SU-DHL-6 (cell line): ENCODE data around the gene TTYH1.

Experiments used
- H2AFZ ChIP-seq: fragments of 200-600 bp; sonication (generic); 2 replicates; pipeline ENCODE4 v1.6.1; 2014; ENCODE audit warnings: low read depth, mild to moderate bottlenecking, moderate library complexity, mixed read lengths, antibody characterized with exemption, low read length; ENCODE audit not compliant: severe bottlenecking
- H3F3A ChIP-seq: fragments of 200-600 bp; shearing (Covaris generic); 2 replicates; pipeline ENCODE4 v1.6.0; 2016; ENCODE audit warnings: antibody characterized with exemption, mild to moderate bottlenecking; ENCODE audit not compliant: insufficient read depth
- H3K27ac ChIP-seq: fragments of 200-600 bp; sonication (generic); 2 replicates; pipeline ENCODE4 v1.5.1; 2016; ENCODE audit warnings: low read depth, mild to moderate bottlenecking, low read length, moderate library complexity, mixed read lengths
- H3K27me3 ChIP-seq: fragments of 200-600 bp; sonication (generic), shearing (Covaris generic); 2 replicates; pipeline ENCODE4 v1.6.0; 2014; ENCODE audit warnings: mild to moderate bottlenecking, low read length
- H3K36me3 ChIP-seq: fragments of 200-600 bp; sonication (generic); 2 replicates; pipeline ENCODE4 v1.6.1; 2014; ENCODE audit warnings: mild to moderate bottlenecking, low read length, mixed read lengths
- H3K4me2 ChIP-seq: fragments of 300-600, 200-600 bp; shearing (Covaris generic), sonication (generic); 2 replicates; pipeline ENCODE4 v1.6.0; 2014; ENCODE audit warnings: low read length, low read depth, mild to moderate bottlenecking; ENCODE audit not compliant: poor library complexity, severe bottlenecking
- H3K4me3 ChIP-seq: fragments of 200-600 bp; sonication (generic); 2 replicates; pipeline ENCODE4 v1.5.1; 2014; ENCODE audit warnings: antibody characterized with exemption, low read length, mild to moderate bottlenecking, mixed read lengths; ENCODE audit not compliant: insufficient read depth, poor library complexity, severe bottlenecking
- H3K79me2 ChIP-seq: fragments of 200-600 bp; sonication (generic); 2 replicates; pipeline ENCODE4 v1.6.1; 2014; ENCODE audit warnings: mild to moderate bottlenecking, low read length, moderate library complexity; ENCODE audit not compliant: insufficient read depth
- H3K9ac ChIP-seq: fragments of 200-600 bp; sonication (generic); 2 replicates; pipeline ENCODE4 v1.7.0; 2014; ENCODE audit warnings: mild to moderate bottlenecking, low read length
- H3K9me2 ChIP-seq: fragments of 200-600 bp; sonication (generic); replicated peaks from 2 replicates; pipeline ENCODE4 v1.6.1; 2014; ENCODE audit warnings: low read length; ENCODE audit not compliant: insufficient read depth
- H3K9me3 ChIP-seq: fragments of 200-600 bp; sonication (generic); 2 replicates; pipeline ENCODE4 v1.6.1; 2014; ENCODE audit warnings: low read length, mixed read lengths; ENCODE audit not compliant: insufficient read depth
- H4K20me1 ChIP-seq: fragments of 200-600 bp; sonication (generic); 2 replicates; pipeline ENCODE4 v1.6.1; 2014; ENCODE audit warnings: low read depth, mild to moderate bottlenecking, antibody characterized with exemption, low read length, moderate library complexity, mixed read lengths
- CTCF ChIP-seq: fragments of 200-600 bp; sonication (generic); IDR thresholded peaks from one replicate; pipeline ENCODE4 v1.5.1; 2017; ENCODE audit warnings: antibody characterized with exemption, mild to moderate bottlenecking, low read length, moderate library complexity; ENCODE audit not compliant: insufficient read depth, poor library complexity, severe bottlenecking
- EZH2phosphoT487 ChIP-seq: fragments of 200-600 bp; sonication (generic), shearing (Covaris generic); conservative IDR thresholded peaks from 2 replicates; pipeline ENCODE4 v1.6.1; 2018; ENCODE audit warnings: mild to moderate bottlenecking, antibody characterized with exemption, low read length, moderate library complexity, mixed read lengths

The TTYH1 gene

GRCh38 chr19:54436628-54437252, 21.5 kb downstream of the TTYH1 start:
- no peaks in the 10 kb centered on the region for H3K79me2 ChIP-seq
- no peaks in the 10 kb centered on the region for H3F3A ChIP-seq
- H3K9me2 ChIP-seq, result no peaks in the 10 kb centered on the region
- no peaks in the 10 kb centered on the region for H3K36me3 ChIP-seq
- H4K20me1 ChIP-seq, result no peaks in the 10 kb centered on the region
- H3K9me3 ChIP-seq, result no peaks in the 10 kb centered on the region
- no peak overlapping the region for H3K27ac ChIP-seq
- H3K27me3 ChIP-seq, result no peaks in the 10 kb centered on the region
- no peak overlapping the region for H3K4me2 ChIP-seq
- H2AFZ ChIP-seq, result no peak overlapping the region
- no peak overlapping the region for H3K4me3 ChIP-seq
- TF ChIP-seq CTCF, result no peak
- TF ChIP-seq EZH2phosphoT487, result no peak
- no peak overlapping the region for H3K9ac ChIP-seq

- no peak for TF ChIP-seq EZH2phosphoT487
- TF ChIP-seq CTCF, result no peak
- no peak overlapping the region for H3K27ac ChIP-seq
Observed at GRCh38 chr19:54439174-54439851, 24.0 kb downstream of the TTYH1 start.

GRCh38 chr19:54440641-54441040, 25.4 kb downstream of the TTYH1 start:
- Histone ChIP-seq H3K9me3 (no peaks in the 10 kb centered on the region), H3K27me3 (no peaks in the 10 kb centered on the region), H3K27ac (no peak overlapping the region), H3K4me2 (no peak overlapping the region), H3K9me2 (no peaks in the 10 kb centered on the region), H4K20me1 (no peaks in the 10 kb centered on the region), H3K9ac (no peak overlapping the region), H2AFZ (no peak overlapping the region), H3K36me3 (no peaks in the 10 kb centered on the region), H3F3A (no peaks in the 10 kb centered on the region), H3K79me2 (no peaks in the 10 kb centered on the region), H3K4me3 (no peak overlapping the region)
- no peak for TF ChIP-seq CTCF
- no peak for TF ChIP-seq EZH2phosphoT487

More at GRCh38 chr19:54439174-54439851, 24.0 kb downstream of the TTYH1 start:
- no peaks in the 10 kb centered on the region for H3K27me3 ChIP-seq
- H3K36me3 ChIP-seq, result no peaks in the 10 kb centered on the region
- no peak overlapping the region for H3K4me2 ChIP-seq
- H3K4me3 ChIP-seq, result no peak overlapping the region
- H3F3A ChIP-seq, result no peaks in the 10 kb centered on the region
- no peaks in the 10 kb centered on the region for H4K20me1 ChIP-seq
- no peak overlapping the region for H2AFZ ChIP-seq
- no peaks in the 10 kb centered on the region for H3K79me2 ChIP-seq
- no peaks in the 10 kb centered on the region for H3K9me2 ChIP-seq
- H3K9me3 ChIP-seq, result no peaks in the 10 kb centered on the region
- H3K9ac ChIP-seq, result no peak overlapping the region
